GM12878 (cell line): ENCODE data around the gene C16orf82. TPM values are rescaled to one million over a fixed set of nuclear protein-coding genes. Genes with fewer than 3 reads are reported as not detected.

Experiments
- ATAC-seq: fragments of 200-7000 bp; cut with Tn5 transposase; 3 replicates; pipeline ENCODE4 v1.9.1; 2020; ENCODE audit warnings: mild to moderate bottlenecking, moderate library complexity
- BruUV-seq: library from RNA; stranded (reverse); fragments of 400-500 nt; replicated peaks from 2 replicates; lab custom pipeline; 2021; lab: Mats Ljungman, UMichigan
- CTCF ChIA-PET: fragments of 300-600 bp; sonication (Branson Sonifier 250); formaldehyde crosslinking; extraction: SDS; loops from one replicate; lab custom pipeline; 2021; ENCODE audit warnings: inconsistent platforms; lab: Yijun Ruan, JAX
- POLR2A ChIA-PET: fragments of 350-600 bp; formaldehyde crosslinking; extraction: SDS; loops from one replicate; lab custom pipeline; 2021; ENCODE audit warnings: inconsistent platforms; lab: Charles Lee
- RAD21 ChIA-PET: fragments of 300-600 bp; sonication (Branson Sonifier 250); formaldehyde crosslinking; loops from one replicate; lab custom pipeline; 2023; ENCODE audit warnings: antibody characterized with exemption; ENCODE audit not compliant: unreplicated experiment; lab: Charles Lee
- SMC1A ChIA-PET: fragments of 300-600 bp; sonication (Branson Sonifier 250); formaldehyde crosslinking; loops from one replicate; lab custom pipeline; 2023; ENCODE audit not compliant: unreplicated experiment, uncharacterized antibody; lab: Charles Lee
- DNase-seq: peaks from one replicate; pipeline ENCODE4 v3.0.0-alpha.2; 2011; ENCODE audit warnings: low read depth, low spot score
- FAIRE-seq: peaks from 3 replicates; lab custom pipeline; 2011; peaks lifted over from hg19 to GRCh38; lab: Jason Lieb, UNC
- H2AFZ ChIP-seq: 2 replicates; pipeline ENCODE4 v1.6.0; 2011; ENCODE audit warnings: low read depth, low read length, control low read depth; ENCODE audit not compliant: control insufficient read depth
- H3K27ac ChIP-seq: 2 replicates; pipeline ENCODE4 v1.5.1; 2011; ENCODE audit warnings: control low read depth; ENCODE audit not compliant: control insufficient read depth, insufficient read depth
- H3K27me3 ChIP-seq, 2 experiments: replicated peaks in 1 of 2; 2 replicates each; pipeline versions ENCODE4 v1.6.0 to v1.6.1; 2011; ENCODE audit warnings: low read length in 1 of 2; ENCODE audit not compliant: control insufficient read depth in 2 of 2, insufficient read depth in 2 of 2
- H3K36me3 ChIP-seq, 2 experiments: 2 replicates each; pipeline ENCODE4 v1.5.1; 2011; ENCODE audit warnings: low read length in 1 of 2; ENCODE audit not compliant: control insufficient read depth in 2 of 2, insufficient read depth in 2 of 2
- H3K4me1 ChIP-seq: 2 replicates; pipeline ENCODE4 v1.6.1; 2011; ENCODE audit warnings: mild to moderate bottlenecking, low read length, moderate library complexity, mixed read lengths; ENCODE audit not compliant: control insufficient read depth, insufficient read depth
- H3K4me2 ChIP-seq: 2 replicates; pipeline ENCODE4 v1.6.0; 2011; ENCODE audit warnings: control low read depth; ENCODE audit not compliant: control insufficient read depth, insufficient read depth
- H3K4me3 ChIP-seq: fragments of 200-600 bp; sonication (generic); 2 replicates; pipeline ENCODE4 v1.5.1; 2016
- H3K79me2 ChIP-seq: 2 replicates; pipeline ENCODE4 v1.6.0; 2011; ENCODE audit warnings: low read length; ENCODE audit not compliant: control insufficient read depth, insufficient read depth
- H3K9ac ChIP-seq: 2 replicates; pipeline ENCODE4 v1.8.0; 2011; ENCODE audit warnings: low read length, control low read depth, mixed read lengths; ENCODE audit not compliant: control insufficient read depth, insufficient read depth
- H3K9me3 ChIP-seq: replicated peaks from 3 replicates; pipeline ENCODE4 v1.5.1; 2011; ENCODE audit warnings: mild to moderate bottlenecking, low read length; ENCODE audit not compliant: control insufficient read depth, insufficient read depth
- H4K20me1 ChIP-seq: 2 replicates; pipeline ENCODE4 v1.6.0; 2011; ENCODE audit not compliant: control insufficient read depth, insufficient read depth
- FOS ChIP-seq: IDR thresholded peaks from 3 replicates; pipeline ENCODE4 v1.6.1; 2011; ENCODE audit warnings: borderline replicate concordance; ENCODE audit not compliant: insufficient read length; ENCODE audit errors: extremely low read depth
- GATAD2B ChIP-seq: fragments of 450-650 bp; conservative IDR thresholded peaks from 2 replicates; pipeline ENCODE4 v1.6.1; 2017; ENCODE audit warnings: low read depth, mild to moderate bottlenecking, moderate library complexity
- HDAC2 ChIP-seq: fragments of 200-600 bp; sonication (generic); IDR thresholded peaks from 2 replicates; pipeline ENCODE4 v1.6.1; 2017
- KDM1A ChIP-seq: fragments of 200-600 bp; sonication (generic); IDR thresholded peaks from 2 replicates; pipeline ENCODE4 v1.6.1; 2016; ENCODE audit warnings: borderline replicate concordance
- LARP7 ChIP-seq: fragments of 450-650 bp; IDR thresholded peaks from 2 replicates; pipeline ENCODE4 v1.6.1; 2017; ENCODE audit warnings: mild to moderate bottlenecking
- MEF2A ChIP-seq: IDR thresholded peaks from 2 replicates; pipeline ENCODE4 v1.6.1; 2011; ENCODE audit warnings: low read depth, mild to moderate bottlenecking, low read length, moderate library complexity; ENCODE audit not compliant: insufficient read depth
- NFXL1 ChIP-seq: fragments of 450-650 bp; IDR thresholded peaks from 2 replicates; pipeline ENCODE4 v1.6.1; 2017; ENCODE audit warnings: antibody characterized with exemption, mild to moderate bottlenecking, borderline replicate concordance
- NR2C2 ChIP-seq: IDR thresholded peaks from 2 replicates; pipeline ENCODE4 v1.6.1; 2011; ENCODE audit warnings: borderline replicate concordance, low read depth; ENCODE audit not compliant: control insufficient read depth, insufficient read length
- STAT1 ChIP-seq: fragments of 450-650 bp; conservative IDR thresholded peaks from 2 replicates; pipeline ENCODE4 v1.6.1; 2014; ENCODE audit warnings: antibody characterized with exemption, mild to moderate bottlenecking
- ZSCAN29 ChIP-seq: fragments of 450-650 bp; IDR thresholded peaks from 2 replicates; pipeline ENCODE4 v1.6.1; 2017; ENCODE audit warnings: mild to moderate bottlenecking, moderate library complexity
- WGBS: methylation state at CpG from one replicate; pipeline ENCODE4 v1.1.6; 2016; ENCODE audit warnings: low lambda C conversion rate; ENCODE audit not compliant: insufficient replicate concordance, insufficient coverage; ENCODE audit errors: missing lambda C conversion rate; 5-methylcytosine and 5-hydroxymethylcytosine counted together
- in situ Hi-C: fragments of 300-500 bp; cut with MboI; formaldehyde crosslinking; loops from 9 replicates; pipeline ENCODE4 v1.14.3; 2018; ENCODE audit warnings: mixed read lengths
- intact Hi-C: fragments of 100-400 bp; cut with micrococcal nuclease; formaldehyde crosslinking; loops from one replicate; pipeline ENCODE4 v1.14.2; 2022; ENCODE audit not compliant: unreplicated experiment
- polyA plus RNA-seq, 11 experiments: library from polyadenylated mRNA; depleted of rRNA in 4 of 11; unstranded in 6 of 11; stranded (reverse) in 5 of 11; fragments of >200 nt; fragmentation: Nextera tagmentation in 4 of 11; fragmentation: Illumina TruSeq in 1 of 11; extraction: Ambion mirVana in 4 of 11; extraction: Trizol in 1 of 11; gene quantifications; 1 replicate in 1 of 11; 2 replicates in 10 of 11; pipeline versions ENCODE4 v1.2.1 to v1.2.3, GENCODE V29; 2011 to 2016; ENCODE audit warnings: inconsistent platforms in 2 of 11, missing spikeins in 2 of 11, low read depth in 1 of 11
- total RNA-seq, 4 experiments: library from RNA; depleted of rRNA in 3 of 4; stranded (reverse); fragments of >200 nt in 3 of 4; fragmentation: Illumina TruSeq in 1 of 4; extraction: Trizol in 1 of 4; gene quantifications; 2 replicates each; pipeline versions ENCODE4 v1.2.1 to v1.2.3, GENCODE V29; 2013 to 2021
- TF ChIP-seq, protein P1 (sequence below): fragments of 450-650 bp; IDR thresholded peaks from 2 replicates; pipeline ENCODE4 v1.6.1; 2017; ENCODE audit warnings: borderline replicate concordance
- TF ChIP-seq, protein P2 (sequence below): fragments of 450-650 bp; IDR thresholded peaks from 2 replicates; pipeline ENCODE4 v1.6.1; 2017; ENCODE audit warnings: mild to moderate bottlenecking, moderate library complexity

C16orf82 gene
- total and polyA plus RNA-seq, 10 of the 15 experiments (the other 5 are each of a cell fraction or from before 2014, with no cell fraction given) = not detected

DNA sequence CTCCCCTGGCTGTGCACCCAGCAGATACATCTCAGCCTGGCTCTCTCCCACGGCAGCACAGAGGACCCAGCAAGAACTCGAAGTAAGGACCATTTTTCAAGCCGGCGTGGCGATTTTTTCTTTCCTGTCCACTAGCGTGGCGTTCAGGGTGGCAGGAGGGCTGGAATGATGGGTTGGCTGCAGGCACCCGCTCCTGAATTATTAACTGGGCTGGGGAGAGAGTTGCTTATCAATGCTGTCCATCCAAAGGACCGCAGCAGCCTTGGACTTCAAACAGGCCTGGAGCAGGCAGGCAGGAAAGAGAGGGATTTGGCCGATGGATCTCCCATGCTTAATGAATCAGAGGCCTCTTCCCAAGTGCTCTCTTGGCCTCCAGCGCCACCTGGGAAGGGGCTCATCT is 7.0 kb downstream of the C16orf82 start:
- no peak overlapping the region for H3K4me3 ChIP-seq
- ChIA-PET SMC1A (no interaction called here), RAD21 (no interaction called here), POLR2A (no interaction called here), CTCF (no interaction called here)
- H4K20me1 ChIP-seq = no peaks in the 10 kb centered on the region
- ATAC-seq (no peak), DNase-seq (no peak), FAIRE-seq (no peak)
- 22% methylated on average over 11 of the region's 11 CpGs for WGBS
- no peaks in the 10 kb centered on the region for H3K36me3 ChIP-seq
- H3K27me3 ChIP-seq = no peaks in the 10 kb centered on the region
- H3K79me2 ChIP-seq = no peaks in the 10 kb centered on the region
- TF ChIP-seq KDM1A (no peak), LARP7 (no peak), ZSCAN29 (no peak), NR2C2 (no peak), STAT1 (no peak), GATAD2B (no peak), FOS (no peak), HDAC2 (no peak), NFXL1 (no peak), MEF2A (no peak)
- TF ChIP-seq, protein P1, sequence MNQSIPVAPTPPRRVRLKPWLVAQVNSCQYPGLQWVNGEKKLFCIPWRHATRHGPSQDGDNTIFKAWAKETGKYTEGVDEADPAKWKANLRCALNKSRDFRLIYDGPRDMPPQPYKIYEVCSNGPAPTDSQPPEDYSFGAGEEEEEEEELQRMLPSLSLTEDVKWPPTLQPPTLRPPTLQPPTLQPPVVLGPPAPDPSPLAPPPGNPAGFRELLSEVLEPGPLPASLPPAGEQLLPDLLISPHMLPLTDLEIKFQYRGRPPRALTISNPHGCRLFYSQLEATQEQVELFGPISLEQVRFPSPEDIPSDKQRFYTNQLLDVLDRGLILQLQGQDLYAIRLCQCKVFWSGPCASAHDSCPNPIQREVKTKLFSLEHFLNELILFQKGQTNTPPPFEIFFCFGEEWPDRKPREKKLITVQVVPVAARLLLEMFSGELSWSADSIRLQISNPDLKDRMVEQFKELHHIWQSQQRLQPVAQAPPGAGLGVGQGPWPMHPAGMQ = no peak
- TF ChIP-seq, protein P2, sequence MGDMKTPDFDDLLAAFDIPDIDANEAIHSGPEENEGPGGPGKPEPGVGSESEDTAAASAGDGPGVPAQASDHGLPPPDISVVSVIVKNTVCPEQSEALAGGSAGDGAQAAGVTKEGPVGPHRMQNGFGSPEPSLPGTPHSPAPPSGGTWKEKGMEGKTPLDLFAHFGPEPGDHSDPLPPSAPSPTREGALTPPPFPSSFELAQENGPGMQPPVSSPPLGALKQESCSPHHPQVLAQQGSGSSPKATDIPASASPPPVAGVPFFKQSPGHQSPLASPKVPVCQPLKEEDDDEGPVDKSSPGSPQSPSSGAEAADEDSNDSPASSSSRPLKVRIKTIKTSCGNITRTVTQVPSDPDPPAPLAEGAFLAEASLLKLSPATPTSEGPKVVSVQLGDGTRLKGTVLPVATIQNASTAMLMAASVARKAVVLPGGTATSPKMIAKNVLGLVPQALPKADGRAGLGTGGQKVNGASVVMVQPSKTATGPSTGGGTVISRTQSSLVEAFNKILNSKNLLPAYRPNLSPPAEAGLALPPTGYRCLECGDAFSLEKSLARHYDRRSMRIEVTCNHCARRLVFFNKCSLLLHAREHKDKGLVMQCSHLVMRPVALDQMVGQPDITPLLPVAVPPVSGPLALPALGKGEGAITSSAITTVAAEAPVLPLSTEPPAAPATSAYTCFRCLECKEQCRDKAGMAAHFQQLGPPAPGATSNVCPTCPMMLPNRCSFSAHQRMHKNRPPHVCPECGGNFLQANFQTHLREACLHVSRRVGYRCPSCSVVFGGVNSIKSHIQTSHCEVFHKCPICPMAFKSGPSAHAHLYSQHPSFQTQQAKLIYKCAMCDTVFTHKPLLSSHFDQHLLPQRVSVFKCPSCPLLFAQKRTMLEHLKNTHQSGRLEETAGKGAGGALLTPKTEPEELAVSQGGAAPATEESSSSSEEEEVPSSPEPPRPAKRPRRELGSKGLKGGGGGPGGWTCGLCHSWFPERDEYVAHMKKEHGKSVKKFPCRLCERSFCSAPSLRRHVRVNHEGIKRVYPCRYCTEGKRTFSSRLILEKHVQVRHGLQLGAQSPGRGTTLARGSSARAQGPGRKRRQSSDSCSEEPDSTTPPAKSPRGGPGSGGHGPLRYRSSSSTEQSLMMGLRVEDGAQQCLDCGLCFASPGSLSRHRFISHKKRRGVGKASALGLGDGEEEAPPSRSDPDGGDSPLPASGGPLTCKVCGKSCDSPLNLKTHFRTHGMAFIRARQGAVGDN = no peak
- H3K27ac ChIP-seq = no peak overlapping the region
- in situ Hi-C loops (no loop called here), intact Hi-C loops (no loop called here)
- BruUV-seq = no TSS peak
- no peak overlapping the region for H3K4me2 ChIP-seq
- no peaks in the 10 kb centered on the region for H3K4me1 ChIP-seq
- H3K9ac ChIP-seq = no peak overlapping the region
- no peak overlapping the region for H2AFZ ChIP-seq
- no peaks in the 10 kb centered on the region for H3K9me3 ChIP-seq
